Left ventricle myocardium inferior (tissue), 1 donor: ENCODE measurements around the gene FBXW8. TPM values are rescaled to one million over a fixed set of nuclear protein-coding genes. Genes with fewer than 3 reads are reported as not detected.

Experiments
- DNase-seq: peaks from one replicate; pipeline ENCODE4 v3.0.0-alpha.2; 2020
- H3K27ac ChIP-seq: fragments of 200-600 bp; replicated peaks from 2 replicates; pipeline ENCODE4 v1.8.0; 2021
- H3K27me3 ChIP-seq: fragments of 200-600 bp; 2 replicates; pipeline ENCODE4 v1.8.0; 2021; ENCODE audit warnings: low read depth
- H3K36me3 ChIP-seq: fragments of 200-600 bp; 2 replicates; pipeline ENCODE4 v1.8.0; 2021
- H3K4me1 ChIP-seq: fragments of 200-600 bp; 2 replicates; pipeline ENCODE4 v1.8.0; 2021
- H3K4me3 ChIP-seq: fragments of 200-600 bp; 2 replicates; pipeline ENCODE4 v1.8.0; 2021; ENCODE audit warnings: mild to moderate bottlenecking, moderate library complexity
- H3K9me3 ChIP-seq: fragments of 200-600 bp; replicated peaks from 2 replicates; pipeline ENCODE4 v1.8.0; 2021
- intact Hi-C: fragments of 100-400 bp; cut with micrococcal nuclease; formaldehyde crosslinking; loops from one replicate; pipeline ENCODE4 v1.11.0; 2022
- total RNA-seq: library from RNA; stranded (reverse); fragmentation: NEBNext Ultra II Directional; extraction: Animal tissue kit (Norgen Biotek cat#: 25700); gene quantifications from one replicate; pipeline ENCODE4 v1.2.1, GENCODE V29; 2021
- TF ChIP-seq, protein P1 (sequence below): fragments of 200-600 bp; IDR thresholded peaks from 2 replicates; pipeline ENCODE4 v1.8.0; 2021; ENCODE audit warnings: antibody characterized with exemption, mild to moderate bottlenecking, borderline replicate concordance
- donor health status: DM: no; HTN: yes; CAD: no; lungs with severe emphysema.

The FBXW8 gene
- total RNA-seq, 1 donor from 2014 or later: 8.5 TPM

DNA sequence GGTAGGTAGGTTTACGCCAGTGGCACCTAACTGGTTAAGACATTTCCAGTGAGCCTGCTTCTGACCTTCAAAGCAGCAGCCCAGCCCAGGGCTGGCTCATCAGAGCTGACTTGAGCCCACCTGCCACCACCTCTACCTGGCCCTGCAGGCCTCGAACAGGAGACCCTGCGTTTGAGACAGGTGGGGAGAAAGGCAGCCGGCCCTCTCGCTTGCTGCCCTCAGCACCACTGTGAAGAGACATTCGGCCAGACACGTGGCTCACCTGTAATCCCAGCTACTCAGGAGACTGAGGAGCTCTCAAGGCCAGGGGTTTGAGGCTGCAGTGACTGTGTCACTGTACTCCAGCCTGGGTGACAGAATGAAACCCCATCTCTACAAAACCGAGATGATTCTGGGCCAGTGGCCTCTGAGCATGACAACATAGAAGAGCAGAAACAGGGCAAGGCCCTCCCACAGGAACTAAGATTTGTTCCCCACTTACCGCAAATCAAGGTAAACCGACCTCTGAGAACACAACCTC lies 114.3 kb downstream of the FBXW8 start:
- no peak for DNase-seq
- TF ChIP-seq, protein P1, sequence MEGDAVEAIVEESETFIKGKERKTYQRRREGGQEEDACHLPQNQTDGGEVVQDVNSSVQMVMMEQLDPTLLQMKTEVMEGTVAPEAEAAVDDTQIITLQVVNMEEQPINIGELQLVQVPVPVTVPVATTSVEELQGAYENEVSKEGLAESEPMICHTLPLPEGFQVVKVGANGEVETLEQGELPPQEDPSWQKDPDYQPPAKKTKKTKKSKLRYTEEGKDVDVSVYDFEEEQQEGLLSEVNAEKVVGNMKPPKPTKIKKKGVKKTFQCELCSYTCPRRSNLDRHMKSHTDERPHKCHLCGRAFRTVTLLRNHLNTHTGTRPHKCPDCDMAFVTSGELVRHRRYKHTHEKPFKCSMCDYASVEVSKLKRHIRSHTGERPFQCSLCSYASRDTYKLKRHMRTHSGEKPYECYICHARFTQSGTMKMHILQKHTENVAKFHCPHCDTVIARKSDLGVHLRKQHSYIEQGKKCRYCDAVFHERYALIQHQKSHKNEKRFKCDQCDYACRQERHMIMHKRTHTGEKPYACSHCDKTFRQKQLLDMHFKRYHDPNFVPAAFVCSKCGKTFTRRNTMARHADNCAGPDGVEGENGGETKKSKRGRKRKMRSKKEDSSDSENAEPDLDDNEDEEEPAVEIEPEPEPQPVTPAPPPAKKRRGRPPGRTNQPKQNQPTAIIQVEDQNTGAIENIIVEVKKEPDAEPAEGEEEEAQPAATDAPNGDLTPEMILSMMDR: no peak
- H3K4me1 ChIP-seq: peaks cover 44% of the 10 kb centered on the region
- H3K36me3 ChIP-seq: peaks cover 55% of the 10 kb centered on the region
- no peaks in the 10 kb centered on the region for H3K9me3 ChIP-seq
- H3K4me3 ChIP-seq: no peak overlapping the region
- no peaks in the 10 kb centered on the region for H3K27me3 ChIP-seq
- intact Hi-C loops: loop anchor here (10.0 kb wide), 2 partner anchors 90 to 120 kb away; no protein-coding TSS in a partner anchor
- H3K27ac ChIP-seq: peak overlapping the region; percentile 54

DNA sequence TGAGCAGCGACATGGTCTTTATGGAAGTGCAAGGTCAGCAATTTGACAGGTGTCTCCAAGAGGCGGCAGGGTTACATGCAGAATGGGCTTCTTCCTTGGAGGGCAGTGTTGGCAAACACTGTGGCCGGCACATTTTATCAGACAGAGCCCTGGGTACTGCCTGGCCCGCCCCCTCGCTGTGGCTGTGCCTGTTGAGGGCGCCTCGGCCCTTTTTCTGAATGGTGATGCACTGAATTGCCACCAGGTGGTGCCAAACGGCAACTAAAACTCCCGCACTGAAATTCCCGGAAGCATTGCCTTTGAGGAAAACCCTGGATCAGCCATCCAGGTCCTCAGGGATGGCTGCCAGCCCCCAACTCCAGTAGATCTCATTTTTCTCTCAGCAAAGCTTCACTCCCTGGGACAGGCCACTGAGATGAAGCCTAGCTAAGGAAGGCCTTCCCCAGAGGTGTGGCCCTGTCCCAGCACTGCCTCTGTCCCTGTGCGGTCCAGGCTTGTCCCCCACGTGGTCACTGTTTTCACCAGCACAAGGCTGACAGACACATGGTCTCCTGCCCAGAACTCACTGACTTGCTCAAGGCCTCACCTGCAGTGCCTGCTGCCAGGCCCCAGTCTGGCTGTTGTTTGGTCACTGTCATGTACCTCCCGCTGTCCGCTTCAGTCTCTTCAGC lies 114.9 kb downstream of the FBXW8 start:
- peak; percentile 65 for DNase-seq
- H3K4me1 ChIP-seq: peaks cover 50% of the 10 kb centered on the region
- peaks cover 55% of the 10 kb centered on the region for H3K36me3 ChIP-seq

DNA sequence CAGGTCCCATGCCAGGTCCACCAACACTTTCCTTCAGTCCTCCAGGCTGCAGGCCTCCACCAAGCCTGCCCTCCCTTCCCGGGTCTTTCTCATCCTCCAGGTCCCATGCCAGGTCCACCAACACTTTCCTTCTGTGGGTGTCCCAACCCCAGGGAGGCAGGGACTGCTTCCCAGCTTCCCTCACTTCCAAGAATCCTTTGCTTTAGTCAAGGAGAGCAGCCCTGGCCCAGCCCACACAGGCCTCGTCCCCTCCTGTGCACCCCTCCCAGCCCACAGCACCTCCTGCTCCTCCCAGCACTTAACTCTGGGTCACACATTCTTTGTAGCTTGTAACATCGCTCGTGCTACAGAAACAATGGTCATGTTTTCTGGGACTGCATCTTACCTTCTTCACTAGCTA lies 115.6 kb downstream of the FBXW8 start:
- Histone ChIP-seq H3K9me3 (no peaks in the 10 kb centered on the region), H3K27ac (peak overlapping the region; percentile 54), H3K4me1 (peaks cover 55% of the 10 kb centered on the region), H3K27me3 (no peaks in the 10 kb centered on the region), H3K4me3 (no peak overlapping the region), H3K36me3 (peaks cover 55% of the 10 kb centered on the region)
- intact Hi-C loops: loop anchor here (10.0 kb wide), 2 partner anchors 88 to 118 kb away; no protein-coding TSS in a partner anchor
- DNase-seq: no peak
- TF ChIP-seq, protein P1: no peak

More for the DNA sequence above, 114.9 kb downstream of the FBXW8 start:
- intact Hi-C loops: loop anchor here (10.0 kb wide), 2 partner anchors 89 to 119 kb away; no protein-coding TSS in a partner anchor
- Histone ChIP-seq H3K27ac (peak overlapping the region; percentile 54), H3K27me3 (no peaks in the 10 kb centered on the region), H3K9me3 (no peaks in the 10 kb centered on the region), H3K4me3 (no peak overlapping the region)
- TF ChIP-seq, protein P1: peak; percentile 96

DNA sequence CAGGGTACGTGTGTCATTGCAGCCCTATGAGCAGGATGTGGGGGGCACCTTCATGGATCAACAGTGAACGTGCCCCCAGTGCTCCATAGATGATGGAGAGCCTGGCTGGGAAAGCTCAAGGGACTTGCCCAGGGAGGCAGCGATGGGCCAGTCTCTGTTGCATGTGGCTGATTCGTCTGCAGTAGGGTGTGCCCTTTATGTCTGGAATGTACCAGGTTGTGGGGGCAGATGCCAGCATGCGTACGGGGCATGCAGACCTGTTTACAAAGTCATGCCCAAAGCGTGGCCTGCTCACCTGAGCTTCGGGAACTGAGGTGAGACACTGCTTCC lies 116.1 kb downstream of the FBXW8 start:
- Histone ChIP-seq H3K27me3 (no peaks in the 10 kb centered on the region), H3K9me3 (no peaks in the 10 kb centered on the region), H3K4me1 (peaks cover 55% of the 10 kb centered on the region), H3K4me3 (no peak overlapping the region), H3K27ac (peak overlapping the region; percentile 54), H3K36me3 (peaks cover 50% of the 10 kb centered on the region)
- TF ChIP-seq, protein P1: no peak
- DNase-seq: no peak
- intact Hi-C loops: loop anchor here (10.0 kb wide), 2 partner anchors 88 to 118 kb away; no protein-coding TSS in a partner anchor

DNA sequence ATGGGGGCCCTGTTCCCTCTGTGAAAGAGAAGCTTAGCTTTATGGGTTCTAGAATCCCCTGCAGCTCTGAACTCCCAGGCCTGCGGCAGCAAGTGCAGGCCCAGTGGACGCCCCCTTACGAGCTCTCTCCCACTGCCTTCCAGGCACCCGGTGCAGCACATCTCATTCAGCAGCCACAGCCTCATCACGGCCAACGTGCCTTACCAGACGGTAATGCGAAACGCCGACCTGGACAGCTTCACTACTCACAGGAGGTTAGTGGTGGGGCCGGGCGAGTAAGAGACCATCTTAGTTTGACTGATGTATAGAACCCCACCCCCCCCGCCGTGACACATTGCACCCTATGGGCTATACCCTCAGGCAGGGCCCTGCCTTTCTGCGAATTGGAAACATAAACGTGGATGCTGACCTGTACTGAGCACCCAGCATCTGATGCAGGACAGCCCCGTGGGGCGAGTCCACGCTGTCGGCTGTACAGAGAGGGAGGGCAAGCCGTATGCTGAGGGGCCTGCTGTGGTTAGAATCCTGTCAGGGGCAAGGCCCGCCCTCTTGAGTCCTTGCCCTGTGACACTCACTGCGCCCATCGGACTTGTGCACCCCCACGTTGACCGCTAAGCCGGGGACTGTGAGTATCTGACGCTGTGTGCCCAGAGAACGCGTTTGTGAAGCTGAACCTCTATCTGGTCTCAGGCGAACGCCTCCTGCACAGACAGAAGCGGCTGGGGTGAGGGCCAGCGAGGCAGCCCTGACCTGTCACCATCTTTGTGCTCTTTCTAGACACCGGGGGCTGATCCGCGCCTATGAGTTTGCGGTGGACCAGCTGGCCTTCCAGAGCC lies 116.7 kb downstream of the FBXW8 start:
- TF ChIP-seq, protein P1: no peak

More for the DNA sequence above, 116.7 kb downstream of the FBXW8 start:
- peak overlapping the region; percentile 72 for H3K27ac ChIP-seq
- H3K9me3 ChIP-seq: no peaks in the 10 kb centered on the region
- H3K36me3 ChIP-seq: peaks cover 46% of the 10 kb centered on the region
- no peak for DNase-seq
- H3K4me3 ChIP-seq: no peak overlapping the region
- intact Hi-C loops: loop anchor here (10.0 kb wide), 2 partner anchors 87 to 117 kb away; no protein-coding TSS in a partner anchor
- no peaks in the 10 kb centered on the region for H3K27me3 ChIP-seq
- H3K4me1 ChIP-seq: peaks cover 56% of the 10 kb centered on the region
